IMR-90 (cell line): ENCODE results near the gene ZG16. TPM values are rescaled to one million over a fixed set of nuclear protein-coding genes. Genes with fewer than 3 reads are reported as not detected.

ENCODE experiments used
- ATAC-seq: fragments of 200-7000 bp; cut with Tn5 transposase; 2 replicates; pipeline ENCODE4 v1.9.1; 2020; ENCODE audit warnings: low read depth, mild to moderate bottlenecking, moderate library complexity
- BruUV-seq: library from RNA; stranded (reverse); fragments of 400-500 nt; replicated peaks from 2 replicates; lab custom pipeline; 2021; lab: Mats Ljungman, UMichigan
- CTCF ChIA-PET: fragments of 300-600 bp; formaldehyde crosslinking; extraction: SDS; loops from one replicate; lab custom pipeline; 2021; ENCODE audit warnings: antibody characterized with exemption; lab: Yijun Ruan, JAX
- POLR2A ChIA-PET: fragments of 300-600 bp; sonication (Branson Sonifier 250); formaldehyde crosslinking; loops from one replicate; lab custom pipeline; 2022; ENCODE audit warnings: antibody characterized with exemption; ENCODE audit not compliant: unreplicated experiment; lab: Charles Lee
- DNase-seq: peaks from one replicate; pipeline ENCODE4 v3.0.0; 2013
- H2AFZ ChIP-seq: replicated peaks from 2 replicates; pipeline ENCODE3; 2013; ENCODE audit warnings: low read length, mild to moderate bottlenecking; ENCODE audit not compliant: poor library complexity
- H2AK5ac ChIP-seq: 2 replicates; pipeline ENCODE4 v1.6.1; 2013; ENCODE audit warnings: low read depth, low read length, inconsistent platforms
- H2AK9ac ChIP-seq: replicated peaks from 2 replicates; pipeline ENCODE3; 2013; ENCODE audit warnings: mild to moderate bottlenecking, low read depth, low read length, moderate library complexity; ENCODE audit not compliant: poor library complexity
- H2BK120ac ChIP-seq: 2 replicates; pipeline ENCODE4 v1.6.1; 2013; ENCODE audit warnings: low read depth, low read length, inconsistent platforms
- H2BK15ac ChIP-seq: 3 replicates; pipeline ENCODE4 v1.6.1; 2013; ENCODE audit warnings: low read depth, low read length, inconsistent platforms
- H2BK20ac ChIP-seq: 2 replicates; pipeline ENCODE4 v1.6.1; 2013; ENCODE audit warnings: low read depth, mild to moderate bottlenecking, inconsistent platforms, low read length, moderate library complexity
- H2BK5ac ChIP-seq: 2 replicates; pipeline ENCODE4 v1.6.1; 2013; ENCODE audit warnings: mild to moderate bottlenecking, low read depth, low read length, inconsistent platforms; ENCODE audit not compliant: poor library complexity, severe bottlenecking
- H3K14ac ChIP-seq: replicated peaks from 2 replicates; pipeline ENCODE4 v1.6.1; 2013; ENCODE audit warnings: low read depth, low read length, inconsistent platforms
- H3K18ac ChIP-seq: 2 replicates; pipeline ENCODE4 v1.6.1; 2013; ENCODE audit warnings: low read depth, low read length, control low read depth
- H3K23ac ChIP-seq: 2 replicates; pipeline ENCODE4 v1.6.1; 2013; ENCODE audit warnings: low read depth, low read length, inconsistent platforms
- H3K27ac ChIP-seq: 2 replicates; pipeline ENCODE4 v1.5.1; 2013; ENCODE audit warnings: mild to moderate bottlenecking, control low read depth, low read length; ENCODE audit not compliant: insufficient read depth
- H3K27me3 ChIP-seq: 2 replicates; pipeline ENCODE4 v1.6.1; 2013; ENCODE audit warnings: low read length; ENCODE audit not compliant: control insufficient read depth, insufficient read depth
- H3K36me3 ChIP-seq: 2 replicates; pipeline ENCODE4 v1.6.1; 2013; ENCODE audit warnings: low read length, mixed read lengths; ENCODE audit not compliant: control insufficient read depth, insufficient read depth
- H3K4ac ChIP-seq: 2 replicates; pipeline ENCODE4 v1.6.1; 2013; ENCODE audit warnings: low read depth, low read length, inconsistent platforms
- H3K4me1 ChIP-seq: 2 replicates; pipeline ENCODE4 v1.6.1; 2013; ENCODE audit warnings: low read length, mixed read lengths; ENCODE audit not compliant: control insufficient read depth, insufficient read depth
- H3K4me2 ChIP-seq: 2 replicates; pipeline ENCODE4 v1.6.1; 2013; ENCODE audit warnings: low read depth, mild to moderate bottlenecking, control low read depth, low read length, moderate library complexity
- H3K4me3 ChIP-seq: 2 replicates; pipeline ENCODE4 v1.5.1; 2013; ENCODE audit warnings: low read depth, mild to moderate bottlenecking, control low read depth, low read length, moderate library complexity; ENCODE audit not compliant: insufficient read depth
- H3K56ac ChIP-seq: 2 replicates; pipeline ENCODE4 v1.6.1; 2013; ENCODE audit warnings: low read length, inconsistent platforms; ENCODE audit not compliant: insufficient read depth; ENCODE audit errors: extremely low read depth
- H3K79me1 ChIP-seq, 2 experiments: 2 replicates each; pipeline ENCODE4 v1.6.1; 2013; ENCODE audit warnings: low read length in 2 of 2, inconsistent platforms in 1 of 2, low read depth in 1 of 2
- H3K9ac ChIP-seq: 2 replicates; pipeline ENCODE4 v1.6.1; 2013; ENCODE audit warnings: low read depth, low read length, control low read depth
- H3K9me1 ChIP-seq: 2 replicates; pipeline ENCODE4 v1.6.1; 2013; ENCODE audit warnings: low read length, inconsistent platforms; ENCODE audit not compliant: insufficient read depth
- H3K9me3 ChIP-seq: 2 replicates; pipeline ENCODE4 v1.6.1; 2013; ENCODE audit warnings: low read length; ENCODE audit not compliant: control insufficient read depth, insufficient read depth
- H4K20me1 ChIP-seq: 2 replicates; pipeline ENCODE4 v1.6.1; 2013; ENCODE audit warnings: low read length, inconsistent platforms; ENCODE audit not compliant: insufficient read depth
- H4K5ac ChIP-seq: 2 replicates; pipeline ENCODE4 v1.6.1; 2013; ENCODE audit warnings: mild to moderate bottlenecking, low read depth, low read length, control low read depth
- H4K8ac ChIP-seq, 2 experiments: 2 replicates each; pipeline ENCODE4 v1.6.1; 2013; ENCODE audit warnings: low read depth in 2 of 2, low read length in 2 of 2, control low read depth in 1 of 2, inconsistent platforms in 1 of 2
- H4K91ac ChIP-seq: 2 replicates; pipeline ENCODE4 v1.6.1; 2013; ENCODE audit warnings: low read depth, low read length, inconsistent platforms; ENCODE audit not compliant: insufficient read depth
- BHLHE40 ChIP-seq: fragments of 150-350 bp; IDR thresholded peaks from 2 replicates; pipeline ENCODE4 v1.6.1; 2016; ENCODE audit warnings: mild to moderate bottlenecking, low read depth, low read length
- CEBPB ChIP-seq: IDR thresholded peaks from 2 replicates; pipeline ENCODE4 v1.6.1; 2012; ENCODE audit warnings: low read depth, low read length, improper control_type of control experiment
- CHD1 ChIP-seq: IDR thresholded peaks from 2 replicates; pipeline ENCODE4 v1.6.1; 2012; ENCODE audit warnings: low read depth, low read length, improper control_type of control experiment
- FOS ChIP-seq: fragments of 150-350 bp; IDR thresholded peaks from 2 replicates; pipeline ENCODE4 v1.6.1; 2016; ENCODE audit warnings: low read depth, low read length
- MAFK ChIP-seq: IDR thresholded peaks from 2 replicates; pipeline ENCODE4 v1.6.1; 2012; ENCODE audit warnings: low read depth, low read length, improper control_type of control experiment
- MAZ ChIP-seq: IDR thresholded peaks from 2 replicates; pipeline ENCODE4 v1.6.1; 2012; ENCODE audit warnings: low read depth, mild to moderate bottlenecking, low read length, improper control_type of control experiment, moderate library complexity, borderline replicate concordance
- MXI1 ChIP-seq: IDR thresholded peaks from 2 replicates; pipeline ENCODE4 v1.6.1; 2012; ENCODE audit warnings: low read depth, mild to moderate bottlenecking, low read length, moderate library complexity, borderline replicate concordance
- NFE2L2 ChIP-seq: fragments of 150-350 bp; IDR thresholded peaks from 2 replicates; pipeline ENCODE4 v1.6.1; 2016; ENCODE audit warnings: low read depth, mild to moderate bottlenecking, low read length
- POLR2A ChIP-seq: IDR thresholded peaks from 2 replicates; pipeline ENCODE4 v1.6.1; 2012; ENCODE audit warnings: mild to moderate bottlenecking, low read depth, low read length
- RAD21 ChIP-seq: IDR thresholded peaks from 2 replicates; pipeline ENCODE4 v1.6.1; 2012; ENCODE audit warnings: low read length, improper control_type of control experiment
- RCOR1 ChIP-seq: IDR thresholded peaks from 2 replicates; pipeline ENCODE4 v1.6.1; 2012; ENCODE audit warnings: mild to moderate bottlenecking, low read length, improper control_type of control experiment; ENCODE audit not compliant: insufficient replicate concordance
- RFX5 ChIP-seq: IDR thresholded peaks from 2 replicates; pipeline ENCODE4 v1.8.0; 2012; ENCODE audit warnings: low read depth, mild to moderate bottlenecking, low read length, moderate library complexity
- SMC3 ChIP-seq: fragments of 150-350 bp; IDR thresholded peaks from 2 replicates; pipeline ENCODE4 v1.6.1; 2016; ENCODE audit warnings: low read depth, mild to moderate bottlenecking, antibody characterized with exemption, low read length, moderate library complexity
- USF2 ChIP-seq: fragments of 150-350 bp; IDR thresholded peaks from 2 replicates; pipeline ENCODE4 v1.6.1; 2017; ENCODE audit warnings: mild to moderate bottlenecking, antibody characterized with exemption, low read length, low read depth
- WGBS, 2 experiments: methylation state at CpG; one replicate each; pipeline versions ENCODE4 v1.1.5 to v1.1.7; 2013; ENCODE audit warnings: missing lambda C conversion rate in 2 of 2; ENCODE audit not compliant: insufficient read length in 1 of 2; ENCODE audit errors: extremely low coverage in 2 of 2; 5-methylcytosine and 5-hydroxymethylcytosine counted together
- dilution Hi-C: fragments of 300-500 bp; cut with HindIII; formaldehyde crosslinking; loops from one replicate; pipeline ENCODE4 v1.14.3; 2018; ENCODE audit warnings: low sequenced_read_pairs; ENCODE audit not compliant: unreplicated experiment
- in situ Hi-C: fragments of 300-500 bp; cut with MboI; formaldehyde crosslinking; loops from 3 replicates; pipeline ENCODE4 v1.14.3; 2019; ENCODE audit warnings: low sequenced_read_pairs, inconsistent platforms, mixed read lengths
- intact Hi-C: fragments of 100-400 bp; cut with micrococcal nuclease; formaldehyde crosslinking; loops from 2 replicates; pipeline ENCODE4 v1.10.0; 2022
- polyA plus RNA-seq, 3 experiments: library from polyadenylated mRNA; depleted of rRNA; stranded (reverse); fragments of >200 nt; gene quantifications; 2 replicates each; pipeline ENCODE4 v1.2.3, GENCODE V29; 2012; ENCODE audit warnings: low replicate concordance in 1 of 3
- total RNA-seq: library from RNA; depleted of rRNA; stranded (reverse); fragments of >200 nt; gene quantifications from 2 replicates; pipeline ENCODE4 v1.2.3, GENCODE V29; 2012
- TF ChIP-seq, protein P1 (sequence below): fragments of 150-350 bp; IDR thresholded peaks from 2 replicates; pipeline ENCODE4 v1.6.1; 2016; ENCODE audit warnings: low read depth, mild to moderate bottlenecking, low read length, moderate library complexity, borderline replicate concordance
- TF ChIP-seq, protein P2 (sequence below): conservative IDR thresholded peaks from 2 replicates; pipeline ENCODE4 v1.5.1; 2012; ENCODE audit warnings: mild to moderate bottlenecking, low read depth, low read length, improper control_type of control experiment

The ZG16 gene
- total and polyA plus RNA-seq, 2 of the 4 experiments (the other 2 are of a cell fraction), result not detected

DNA sequence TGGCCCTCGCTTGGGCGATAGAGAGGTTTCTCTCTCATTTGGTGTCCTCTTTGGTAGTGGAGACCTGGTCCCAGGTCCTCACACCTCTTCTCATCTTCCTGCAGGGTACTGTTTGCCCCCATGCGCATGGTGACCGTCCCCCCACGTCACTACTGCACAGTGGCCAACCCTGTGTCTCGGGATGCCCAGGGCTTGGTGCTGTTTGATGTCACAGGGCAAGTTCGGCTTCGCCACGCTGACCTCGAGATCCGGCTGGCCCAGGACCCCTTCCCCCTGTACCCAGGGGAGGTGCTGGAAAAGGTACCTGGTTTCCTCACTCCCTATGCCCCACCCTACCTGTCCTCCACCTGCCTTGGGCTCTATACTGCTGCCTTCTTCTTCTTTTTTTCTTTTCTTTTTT lies 52.7 kb downstream of the ZG16 start:
- peaks cover 39% of the 10 kb centered on the region for H3K36me3 ChIP-seq
- CTCF ChIA-PET, result no interaction called here
- WGBS, 2 experiments, result 85% methylated on average over 2 of the region's 11 CpGs; no CpG with 5 or more reads in 1 of the 2 experiments

More for the DNA sequence above, 52.7 kb downstream of the ZG16 start:
- in situ Hi-C loops (no loop called here), intact Hi-C loops (no loop called here), dilution Hi-C loops (no loop called here)
- Histone ChIP-seq H3K4ac (no peak overlapping the region), H2BK20ac (no peak overlapping the region), H3K27me3 (no peaks in the 10 kb centered on the region), H3K9me1 (peaks cover 23% of the 10 kb centered on the region), H2AFZ (no peak overlapping the region), H3K4me1 (peaks cover 14% of the 10 kb centered on the region), H4K8ac (no peak overlapping the region), H4K91ac (no peak overlapping the region), H3K9ac (no peak overlapping the region), H3K18ac (no peak overlapping the region), H2BK120ac (no peak overlapping the region), H3K23ac (no peak overlapping the region), H3K4me2 (no peak overlapping the region), H3K27ac (no peak overlapping the region), H4K20me1 (peaks cover 23% of the 10 kb centered on the region; the same call in 1 of the 2 replicates), H2AK5ac (no peak overlapping the region), H2BK5ac (no peak overlapping the region), H3K79me1 (peaks cover 38 to 80% of the 10 kb centered on the region in 2 experiments), H3K14ac (no peak overlapping the region), H2BK15ac (no peak overlapping the region), H4K5ac (no peak overlapping the region), H2AK9ac (no peak overlapping the region), H3K56ac (no peak overlapping the region), H3K4me3 (no peak overlapping the region), H3K9me3 (no peaks in the 10 kb centered on the region)
- ATAC-seq, result no peak
- TF ChIP-seq MAZ, result no peak
- no peak for TF ChIP-seq FOS
- TF ChIP-seq BHLHE40, result no peak
- TF ChIP-seq SMC3, result no peak
- no peak for TF ChIP-seq RFX5
- TF ChIP-seq NFE2L2, result no peak
- TF ChIP-seq, protein P1, sequence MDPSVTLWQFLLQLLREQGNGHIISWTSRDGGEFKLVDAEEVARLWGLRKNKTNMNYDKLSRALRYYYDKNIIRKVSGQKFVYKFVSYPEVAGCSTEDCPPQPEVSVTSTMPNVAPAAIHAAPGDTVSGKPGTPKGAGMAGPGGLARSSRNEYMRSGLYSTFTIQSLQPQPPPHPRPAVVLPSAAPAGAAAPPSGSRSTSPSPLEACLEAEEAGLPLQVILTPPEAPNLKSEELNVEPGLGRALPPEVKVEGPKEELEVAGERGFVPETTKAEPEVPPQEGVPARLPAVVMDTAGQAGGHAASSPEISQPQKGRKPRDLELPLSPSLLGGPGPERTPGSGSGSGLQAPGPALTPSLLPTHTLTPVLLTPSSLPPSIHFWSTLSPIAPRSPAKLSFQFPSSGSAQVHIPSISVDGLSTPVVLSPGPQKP, result no peak
- TF ChIP-seq MAFK, result no peak
- no peak for TF ChIP-seq RAD21
- no peak for TF ChIP-seq CEBPB
- TF ChIP-seq, protein P2, sequence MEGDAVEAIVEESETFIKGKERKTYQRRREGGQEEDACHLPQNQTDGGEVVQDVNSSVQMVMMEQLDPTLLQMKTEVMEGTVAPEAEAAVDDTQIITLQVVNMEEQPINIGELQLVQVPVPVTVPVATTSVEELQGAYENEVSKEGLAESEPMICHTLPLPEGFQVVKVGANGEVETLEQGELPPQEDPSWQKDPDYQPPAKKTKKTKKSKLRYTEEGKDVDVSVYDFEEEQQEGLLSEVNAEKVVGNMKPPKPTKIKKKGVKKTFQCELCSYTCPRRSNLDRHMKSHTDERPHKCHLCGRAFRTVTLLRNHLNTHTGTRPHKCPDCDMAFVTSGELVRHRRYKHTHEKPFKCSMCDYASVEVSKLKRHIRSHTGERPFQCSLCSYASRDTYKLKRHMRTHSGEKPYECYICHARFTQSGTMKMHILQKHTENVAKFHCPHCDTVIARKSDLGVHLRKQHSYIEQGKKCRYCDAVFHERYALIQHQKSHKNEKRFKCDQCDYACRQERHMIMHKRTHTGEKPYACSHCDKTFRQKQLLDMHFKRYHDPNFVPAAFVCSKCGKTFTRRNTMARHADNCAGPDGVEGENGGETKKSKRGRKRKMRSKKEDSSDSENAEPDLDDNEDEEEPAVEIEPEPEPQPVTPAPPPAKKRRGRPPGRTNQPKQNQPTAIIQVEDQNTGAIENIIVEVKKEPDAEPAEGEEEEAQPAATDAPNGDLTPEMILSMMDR, result no peak
- TF ChIP-seq POLR2A, result no peak
- no peak for TF ChIP-seq CHD1
- TF ChIP-seq RCOR1, result no peak
- no peak for TF ChIP-seq USF2
- TF ChIP-seq MXI1, result no peak
- DNase-seq, result no peak
- POLR2A ChIA-PET, result no interaction called here
- no TSS peak for BruUV-seq
